Ishikawa (cell line): Measurements from ENCODE around the gene CARMIL3.

Experiments used
- CREB1 ChIP-seq: IDR thresholded peaks from 2 replicates; pipeline ENCODE4 v1.6.1; 2012; ENCODE audit warnings: low read depth
- MAX ChIP-seq: IDR thresholded peaks from 2 replicates; pipeline ENCODE4 v1.6.1; 2012
- YY1 ChIP-seq: IDR thresholded peaks from 2 replicates; pipeline ENCODE4 v1.6.1; 2012; ENCODE audit warnings: low read depth
- ZBTB7A ChIP-seq: IDR thresholded peaks from 2 replicates; pipeline ENCODE4 v1.6.1; 2012; ENCODE audit warnings: low read depth

- TF ChIP-seq MAX (no peak), ZBTB7A (no peak), YY1 (no peak), CREB1 (no peak)
Measured at GRCh38 chr14:24054324-24054641, 2.5 kb downstream of the CARMIL3 start.
